ENCODE results near the gene S1PR4.
"Not testable (repeated sequence)": the region's sequence is repeated elsewhere in the genome, so short reads cannot be mapped to it uniquely, and the experiment has no call there.

Gene S1PR4

DNA sequence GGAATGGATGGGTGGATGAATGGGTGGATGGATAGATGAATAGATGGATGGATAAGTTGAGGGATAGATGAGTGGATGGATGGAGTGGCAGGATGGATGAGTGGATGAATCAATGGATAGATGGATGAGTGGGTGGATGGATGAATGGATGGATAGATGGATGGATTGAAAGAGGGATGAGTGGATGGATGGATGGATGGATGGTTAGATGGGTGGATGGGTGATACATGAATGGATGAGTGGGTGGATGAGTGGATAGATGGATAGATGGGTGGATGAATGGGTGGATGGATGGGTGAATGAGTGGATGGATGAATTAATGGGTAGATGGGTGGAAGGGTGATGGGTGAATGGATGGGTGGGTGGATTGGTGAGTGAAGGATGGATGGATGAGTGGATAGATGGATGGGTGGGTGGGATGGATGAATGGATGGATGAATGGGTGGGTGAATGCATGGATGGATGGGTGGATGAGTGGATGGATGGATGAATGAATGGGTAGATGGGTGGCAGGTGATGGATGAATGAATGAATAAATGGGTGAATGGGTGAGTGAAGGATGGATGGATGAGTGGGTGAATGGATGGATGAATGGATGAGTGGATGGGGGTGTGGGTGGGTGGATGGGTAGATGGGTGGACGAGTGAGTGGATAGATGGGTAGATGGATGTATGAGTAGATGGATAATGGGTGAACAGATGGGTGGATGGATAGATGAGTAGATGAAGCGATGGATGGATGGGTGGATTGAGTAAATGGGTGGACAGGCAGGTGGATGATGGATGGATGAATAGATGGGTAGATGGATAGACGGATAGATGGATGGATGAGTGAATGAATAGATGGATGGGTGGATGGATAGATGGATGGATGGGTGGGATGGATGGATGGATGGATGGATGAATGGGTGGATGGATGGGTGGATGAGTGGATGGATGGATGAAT lies 25.0 kb upstream of the S1PR4 start:
- DNase-seq: no peak

DNA sequence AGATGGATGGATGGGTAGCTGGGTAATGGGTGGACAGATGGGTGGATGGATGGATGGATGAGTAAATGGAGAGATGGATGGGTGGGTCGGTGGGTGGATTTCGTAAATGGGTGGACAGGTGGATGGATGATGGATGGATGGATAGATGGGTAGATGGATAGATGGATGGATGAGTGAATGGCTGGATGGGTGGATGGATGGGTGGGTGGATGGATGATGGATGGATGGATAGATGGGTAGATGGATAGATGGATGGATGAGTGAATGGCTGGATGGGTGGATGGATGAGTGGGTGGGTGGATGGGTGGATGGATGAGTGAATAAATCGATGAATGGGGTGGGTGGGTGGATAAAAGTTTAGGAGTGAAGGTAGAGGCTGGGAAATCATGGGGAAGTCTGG lies 24.1 kb upstream of the S1PR4 start:
- not testable (repeated sequence) for DNase-seq

DNA sequence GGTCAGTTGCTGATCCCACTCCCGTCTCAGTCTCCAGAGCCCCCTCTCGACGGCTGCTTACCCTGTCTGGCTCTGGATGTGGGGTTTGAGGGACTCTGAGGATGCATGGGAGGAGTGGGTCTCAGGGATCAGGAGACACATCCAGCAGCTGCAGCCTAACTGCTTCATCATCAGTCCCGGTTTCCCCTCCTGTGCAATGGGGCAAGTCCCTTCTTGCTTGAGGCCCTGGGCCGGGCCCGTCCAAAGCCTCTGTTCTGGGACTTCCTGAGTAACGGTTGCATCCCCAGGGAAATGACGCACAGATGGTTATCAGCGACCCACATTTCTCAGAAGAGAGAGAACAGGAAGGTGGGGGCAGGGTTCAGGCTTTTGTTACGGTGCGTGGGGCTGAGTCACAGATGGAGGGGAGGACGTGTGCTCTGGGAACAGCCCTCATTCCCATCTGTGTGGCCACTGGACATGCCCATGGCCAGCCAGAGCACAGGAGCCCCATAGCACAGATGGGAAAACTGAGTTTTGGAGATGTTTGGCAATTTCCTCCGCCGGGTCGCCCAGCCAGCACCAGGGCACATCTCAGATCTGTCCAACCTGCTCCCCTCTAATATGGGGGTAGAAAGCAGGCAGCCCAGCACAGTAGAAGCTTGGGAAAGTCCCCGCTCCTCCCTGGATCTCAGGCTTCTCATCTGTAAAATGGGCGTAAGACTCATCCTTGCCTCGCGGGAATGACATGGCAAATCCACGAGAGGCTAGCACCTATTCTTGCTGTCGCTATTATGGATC lies 23.4 kb upstream of the S1PR4 start:
- DNase-seq: no peak

DNA sequence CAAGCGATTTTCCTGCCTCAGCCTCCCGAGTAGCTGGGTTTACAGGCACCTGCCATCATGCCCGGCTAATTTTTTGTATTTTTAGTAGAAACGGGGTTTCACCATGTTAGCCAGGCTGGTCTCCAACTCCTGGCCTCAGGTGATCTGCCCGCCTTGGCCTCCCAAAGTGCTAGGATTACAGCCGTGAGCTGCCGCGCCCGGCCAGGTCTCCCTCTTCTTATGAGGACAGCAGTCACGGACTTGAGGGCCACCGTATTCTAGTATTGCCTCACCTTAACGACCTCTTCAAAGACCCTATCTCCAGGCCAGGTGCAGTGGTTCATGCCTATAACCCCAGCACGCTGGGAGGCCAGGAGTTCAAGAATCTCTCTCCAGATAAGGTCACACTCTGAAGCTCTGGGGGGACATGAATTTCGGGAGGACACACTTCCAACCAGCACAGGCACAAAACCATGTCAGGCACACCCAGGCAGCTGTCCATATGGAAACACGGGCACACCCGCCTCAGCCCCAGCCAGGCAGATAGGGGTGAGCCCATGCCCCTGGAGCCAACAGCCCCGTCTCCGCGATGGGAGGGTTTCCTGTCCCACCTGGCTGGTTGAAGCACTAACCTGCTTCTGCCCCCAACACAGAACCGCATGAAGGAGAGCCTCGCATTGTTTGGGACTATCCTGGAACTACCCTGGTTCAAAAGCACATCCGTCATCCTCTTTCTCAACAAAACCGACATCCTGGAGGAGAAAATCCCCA lies 21.3 kb upstream of the S1PR4 start:
- DNase-seq: no peak

DNA sequence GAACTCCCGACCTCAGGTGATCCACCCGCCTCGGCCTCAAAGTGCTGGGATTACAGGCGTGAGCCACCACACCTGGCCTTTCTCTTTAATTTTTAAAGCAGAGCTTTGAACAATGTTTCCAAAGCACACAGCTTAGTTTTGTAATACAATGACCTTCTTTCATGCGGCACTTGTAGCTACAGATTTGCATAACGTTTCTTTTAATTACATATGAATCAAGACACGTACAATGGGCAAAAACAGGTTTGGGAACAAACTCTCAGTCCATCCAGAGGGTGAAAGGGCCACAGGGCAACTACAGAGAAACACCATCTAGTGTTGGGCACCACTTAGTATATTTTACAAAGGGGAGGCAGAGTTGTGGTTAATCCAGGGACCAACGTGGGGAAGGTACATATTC lies 19.0 kb upstream of the S1PR4 start:
- no peak for DNase-seq

DNA sequence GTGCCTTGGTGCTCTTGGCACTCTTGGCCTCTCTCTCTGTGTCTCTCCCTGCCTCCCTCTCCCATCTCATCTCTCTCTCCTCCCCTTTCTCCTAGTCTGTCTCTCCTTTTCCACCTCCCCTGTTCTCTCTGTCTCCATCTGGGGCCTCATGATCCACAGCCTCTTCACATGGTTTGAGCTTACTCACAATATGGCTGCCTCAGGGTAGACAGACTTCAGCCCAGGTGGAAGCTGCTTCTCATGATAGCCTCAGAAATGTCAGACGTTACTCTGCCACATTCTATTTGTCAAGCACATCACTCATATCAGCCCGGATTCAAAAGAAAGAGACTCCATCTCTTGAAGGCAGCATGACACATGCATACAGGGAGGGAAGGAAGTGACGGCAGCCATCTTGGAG lies 18.4 kb upstream of the S1PR4 start:
- no peak for DNase-seq

DNA sequence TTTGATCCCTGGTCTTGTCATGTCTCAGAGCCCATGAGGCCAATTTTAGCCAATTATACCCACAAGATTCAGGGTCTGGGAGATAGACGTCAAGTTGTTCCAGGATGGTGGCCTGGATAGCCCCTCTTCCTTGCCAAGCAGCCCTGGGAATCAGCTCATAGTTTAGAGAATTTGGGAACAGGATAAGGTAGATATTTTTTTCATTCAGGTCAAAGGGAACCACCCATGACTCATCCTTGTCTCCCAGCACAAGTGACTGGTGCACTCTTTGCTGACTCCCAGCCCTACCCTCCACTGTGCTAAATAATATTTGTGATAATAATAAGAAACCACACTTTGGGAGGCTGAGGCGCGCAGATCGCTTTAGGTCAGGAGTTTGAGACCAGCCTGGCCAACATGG lies 17.1 kb upstream of the S1PR4 start:
- DNase-seq: no peak

DNA sequence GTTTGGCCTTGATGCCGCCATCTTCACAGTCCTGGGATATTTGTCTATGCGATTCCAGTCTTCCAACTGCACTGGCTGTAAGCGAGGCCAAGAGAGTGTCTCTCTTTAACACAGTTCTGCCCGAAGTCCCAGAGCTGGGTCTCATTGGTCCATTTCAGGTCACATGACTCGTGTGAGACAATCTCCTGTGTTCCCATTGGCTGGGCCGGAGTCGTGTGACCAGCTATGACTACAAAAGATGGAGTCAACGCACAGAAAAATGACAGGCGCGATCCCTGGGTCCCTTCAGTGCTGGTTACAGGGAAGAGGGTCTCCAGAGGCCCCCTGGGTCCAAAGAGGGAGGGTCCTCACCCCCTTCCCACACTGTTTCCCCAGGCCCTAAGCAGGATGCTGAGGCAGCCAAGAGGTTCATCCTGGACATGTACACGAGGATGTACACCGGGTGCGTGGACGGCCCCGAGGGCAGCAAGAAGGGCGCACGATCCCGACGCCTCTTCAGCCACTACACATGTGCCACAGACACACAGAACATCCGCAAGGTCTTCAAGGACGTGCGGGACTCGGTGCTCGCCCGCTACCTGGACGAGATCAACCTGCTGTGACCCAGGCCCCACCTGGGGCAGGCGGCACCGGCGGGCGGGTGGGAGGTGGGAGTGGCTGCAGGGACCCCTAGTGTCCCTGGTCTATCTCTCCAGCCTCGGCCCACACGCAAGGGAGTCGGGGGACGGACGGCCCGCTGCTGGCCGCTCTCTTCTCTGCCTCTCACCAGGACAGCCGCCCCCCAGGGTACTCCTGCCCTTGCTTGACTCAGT lies 15.9 kb upstream of the S1PR4 start:
- DNase-seq: no peak

DNA sequence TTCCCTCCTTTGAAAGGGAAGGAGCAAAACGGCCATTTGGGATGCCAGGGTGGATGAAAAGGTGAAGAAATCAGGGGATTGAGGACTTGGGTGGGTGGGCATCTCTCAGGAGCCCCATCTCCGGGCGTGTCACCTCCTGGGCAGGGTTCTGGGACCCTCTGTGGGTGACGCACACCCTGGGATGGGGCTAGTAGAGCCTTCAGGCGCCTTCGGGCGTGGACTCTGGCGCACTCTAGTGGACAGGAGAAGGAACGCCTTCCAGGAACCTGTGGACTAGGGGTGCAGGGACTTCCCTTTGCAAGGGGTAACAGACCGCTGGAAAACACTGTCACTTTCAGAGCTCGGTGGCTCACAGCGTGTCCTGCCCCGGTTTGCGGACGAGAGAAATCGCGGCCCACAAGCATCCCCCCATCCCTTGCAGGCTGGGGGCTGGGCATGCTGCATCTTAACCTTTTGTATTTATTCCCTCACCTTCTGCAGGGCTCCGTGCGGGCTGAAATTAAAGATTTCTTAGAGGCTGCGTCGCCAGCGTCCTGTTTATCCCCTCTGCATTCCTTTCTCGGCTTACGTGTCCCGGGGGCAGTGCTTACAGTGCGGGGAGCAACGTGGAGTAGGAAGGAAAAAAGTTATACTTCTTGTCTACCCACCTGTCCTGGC lies 15.2 kb upstream of the S1PR4 start:
- peak; percentile 15 for DNase-seq

DNA sequence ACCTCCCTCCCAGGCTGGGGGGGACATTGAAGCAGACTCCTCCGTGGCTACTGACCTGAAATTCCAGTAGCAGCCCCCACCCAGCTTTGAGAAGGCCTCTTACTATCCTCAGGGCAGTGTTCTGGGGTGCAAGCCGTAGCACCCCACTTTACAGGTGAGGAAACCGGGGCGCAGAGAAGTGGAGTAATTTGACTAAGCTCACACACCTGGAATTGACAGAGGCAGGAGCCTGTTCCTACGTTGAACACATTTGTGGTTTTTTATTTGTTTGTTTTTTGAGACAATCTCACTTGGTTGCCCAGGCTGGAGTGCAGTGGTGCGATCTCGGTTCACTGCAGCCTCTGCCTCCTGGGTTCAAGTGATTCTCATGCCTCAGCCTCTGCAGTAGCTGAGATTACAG lies 14.6 kb upstream of the S1PR4 start:
- no peak for DNase-seq

DNA sequence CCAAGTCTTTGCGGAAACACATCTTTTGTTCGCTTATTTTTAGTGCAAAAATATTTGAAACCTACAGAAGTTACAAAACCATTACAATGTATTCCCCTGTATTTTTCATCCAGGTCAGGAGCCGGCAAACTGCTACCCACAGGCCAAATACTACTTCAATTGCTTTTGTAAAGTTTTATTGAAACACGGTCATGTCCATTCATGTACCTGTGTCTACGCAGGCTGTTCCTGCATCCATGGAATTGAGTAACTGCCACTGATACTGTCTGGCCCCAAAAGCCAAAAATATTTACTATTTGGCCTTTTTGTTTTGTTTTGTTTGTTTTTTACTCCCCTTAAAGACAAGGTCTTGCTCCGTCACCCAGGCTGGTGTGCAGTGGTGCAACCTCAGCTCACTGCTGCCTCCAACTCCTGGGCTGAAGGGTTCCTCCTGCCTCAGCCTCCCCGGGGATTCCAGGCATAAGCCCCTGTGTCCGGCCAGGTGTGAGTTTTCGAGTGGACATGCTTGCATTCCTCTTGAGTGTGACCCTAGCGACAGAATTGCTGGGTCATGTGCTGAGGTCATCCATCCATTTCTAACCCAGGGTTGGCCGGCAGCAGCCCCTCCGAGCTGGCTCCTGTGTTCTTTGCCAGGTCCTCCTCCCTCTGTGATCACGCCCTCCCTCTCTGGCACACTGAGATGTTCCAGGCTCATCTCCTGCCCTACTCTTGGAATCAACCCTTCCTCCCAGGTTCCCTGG lies 10.9 kb upstream of the S1PR4 start:
- no peak for DNase-seq

DNA sequence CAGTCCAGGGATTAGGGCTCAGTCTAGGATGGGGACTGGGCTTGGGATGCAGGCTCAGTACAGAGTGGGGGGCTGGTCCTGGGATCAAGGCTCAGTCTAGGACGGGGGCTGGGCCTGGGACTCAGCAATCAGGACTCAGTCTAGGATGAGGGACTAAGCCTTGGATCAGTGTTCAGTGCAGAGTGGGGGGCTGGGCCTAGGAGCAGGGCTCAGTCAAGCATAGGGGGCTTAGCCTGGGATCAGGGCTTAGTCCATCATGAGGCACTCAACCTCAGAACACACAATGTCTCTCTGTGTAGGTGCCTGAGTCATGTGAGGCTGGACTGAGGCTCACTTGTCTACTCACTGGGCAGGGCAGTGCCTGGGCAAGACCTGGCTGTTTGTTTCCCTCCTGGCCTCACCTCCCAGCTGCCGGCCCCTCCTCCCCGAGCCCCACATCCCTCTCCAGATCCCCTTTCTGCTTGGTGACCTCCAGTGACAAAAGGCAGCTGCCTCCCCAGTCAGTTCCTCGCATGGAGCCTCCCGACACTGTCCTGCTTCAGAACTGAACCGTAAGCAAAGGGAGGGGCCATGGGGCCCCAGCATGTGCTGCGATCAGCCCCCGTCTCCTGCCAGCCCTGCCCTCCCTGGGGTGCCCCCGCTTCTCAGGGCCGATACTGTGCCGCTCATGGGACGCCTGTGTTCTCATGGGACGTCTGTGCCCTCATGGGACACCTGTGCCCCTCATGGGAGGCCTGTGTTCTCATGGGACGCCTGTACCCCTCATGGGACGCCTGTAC lies 6.5 kb upstream of the S1PR4 start:
- no peak for DNase-seq

DNA sequence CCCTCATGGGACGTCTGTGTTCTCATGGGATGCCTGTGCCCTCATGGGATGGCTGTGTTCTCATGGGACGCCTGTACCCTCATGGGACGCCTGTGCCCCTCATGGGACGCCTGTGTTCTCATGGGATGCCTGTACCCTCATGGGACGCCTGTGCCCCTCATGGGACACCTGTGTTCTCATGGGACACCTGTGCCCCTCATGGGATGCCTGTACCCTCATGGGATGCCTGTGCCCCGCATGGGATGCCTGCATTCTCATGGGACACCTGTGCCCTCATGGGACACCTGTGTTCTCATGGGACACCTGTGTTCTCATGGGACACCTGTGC lies 5.9 kb upstream of the S1PR4 start:
- not testable (repeated sequence) for DNase-seq

DNA sequence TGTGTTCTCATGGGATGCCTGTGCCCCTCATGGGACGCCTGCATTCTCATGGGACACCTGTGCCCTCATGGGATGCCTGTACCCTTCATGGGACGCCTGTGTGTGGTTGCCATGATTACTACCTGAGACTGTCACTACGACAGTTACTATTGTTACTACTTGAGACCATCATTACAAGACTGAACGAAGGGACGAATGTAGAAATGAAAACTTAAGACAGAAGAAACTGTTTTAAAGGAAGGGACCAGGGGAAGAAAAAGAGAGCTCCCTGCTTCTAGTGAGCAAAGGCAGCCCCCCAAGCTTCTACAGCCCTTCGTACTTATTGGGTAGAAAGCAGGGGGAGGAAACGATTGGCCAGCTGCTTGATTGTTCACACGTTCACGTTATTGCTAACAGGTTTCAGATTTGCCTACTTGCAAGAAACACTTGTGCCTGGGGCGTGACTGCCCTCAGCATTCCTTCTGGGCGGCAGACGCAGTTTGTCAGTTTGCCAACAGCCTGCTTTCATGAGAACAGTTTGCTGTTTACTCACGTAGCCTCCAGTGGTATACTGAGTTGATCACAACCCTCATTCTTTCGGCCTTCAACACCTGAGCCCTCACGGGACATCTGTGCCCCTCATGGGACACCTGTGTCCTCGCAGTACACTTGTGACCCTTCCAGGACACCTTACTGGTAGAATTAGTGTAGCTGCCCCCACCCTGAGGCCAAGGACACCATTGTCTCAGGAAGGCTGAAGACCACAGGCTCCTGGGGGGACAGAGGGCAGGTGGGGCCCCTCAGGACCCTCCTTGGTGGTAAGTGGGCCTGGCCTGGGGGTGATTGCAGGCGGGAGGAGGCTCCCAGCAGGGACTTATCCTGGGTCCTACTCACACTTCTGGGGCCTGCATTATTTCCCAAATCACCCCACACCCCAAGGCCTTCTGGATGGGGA lies 2.5 kb upstream of the S1PR4 start:
- DNase-seq: no peak

DNA sequence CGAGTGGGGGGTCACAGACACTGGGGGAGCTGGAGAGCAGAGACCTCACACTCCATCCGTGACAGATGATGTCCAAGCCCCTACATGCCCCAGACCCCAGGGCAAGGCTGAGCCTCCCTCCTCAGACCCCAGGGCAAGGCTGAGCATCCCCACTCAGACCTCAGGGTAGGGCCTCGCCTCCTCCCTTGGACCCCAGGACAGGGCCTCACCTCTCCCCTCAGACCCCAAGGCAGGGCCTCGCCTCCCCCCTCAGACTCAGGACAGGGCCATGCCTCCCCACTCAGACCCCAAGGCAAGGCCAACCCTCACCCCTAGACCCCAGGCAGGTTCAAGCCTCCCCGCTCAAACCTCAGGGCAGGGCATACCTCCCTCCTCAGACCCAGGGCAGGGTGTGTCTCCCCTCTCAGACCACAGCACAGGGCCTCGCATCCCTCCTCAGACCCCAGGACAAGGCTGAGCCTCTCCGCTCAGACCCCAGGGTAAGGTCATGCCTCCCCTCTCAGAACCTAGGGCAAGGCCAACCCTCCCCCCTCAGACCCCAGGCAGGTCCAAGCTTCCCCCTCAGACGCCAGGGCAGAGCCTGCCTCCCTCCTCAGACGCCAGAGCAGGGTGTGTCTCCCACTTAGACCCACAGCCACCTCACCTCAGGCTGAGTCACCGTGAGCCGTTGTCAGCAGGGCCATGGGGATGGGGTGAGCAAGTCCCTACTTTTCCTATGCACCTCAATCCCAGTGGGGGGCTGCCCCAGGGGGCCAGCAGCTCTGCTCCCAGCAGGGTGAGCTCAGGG lies 1.7 kb upstream of the S1PR4 start:
- DNase-seq: no peak

DNA sequence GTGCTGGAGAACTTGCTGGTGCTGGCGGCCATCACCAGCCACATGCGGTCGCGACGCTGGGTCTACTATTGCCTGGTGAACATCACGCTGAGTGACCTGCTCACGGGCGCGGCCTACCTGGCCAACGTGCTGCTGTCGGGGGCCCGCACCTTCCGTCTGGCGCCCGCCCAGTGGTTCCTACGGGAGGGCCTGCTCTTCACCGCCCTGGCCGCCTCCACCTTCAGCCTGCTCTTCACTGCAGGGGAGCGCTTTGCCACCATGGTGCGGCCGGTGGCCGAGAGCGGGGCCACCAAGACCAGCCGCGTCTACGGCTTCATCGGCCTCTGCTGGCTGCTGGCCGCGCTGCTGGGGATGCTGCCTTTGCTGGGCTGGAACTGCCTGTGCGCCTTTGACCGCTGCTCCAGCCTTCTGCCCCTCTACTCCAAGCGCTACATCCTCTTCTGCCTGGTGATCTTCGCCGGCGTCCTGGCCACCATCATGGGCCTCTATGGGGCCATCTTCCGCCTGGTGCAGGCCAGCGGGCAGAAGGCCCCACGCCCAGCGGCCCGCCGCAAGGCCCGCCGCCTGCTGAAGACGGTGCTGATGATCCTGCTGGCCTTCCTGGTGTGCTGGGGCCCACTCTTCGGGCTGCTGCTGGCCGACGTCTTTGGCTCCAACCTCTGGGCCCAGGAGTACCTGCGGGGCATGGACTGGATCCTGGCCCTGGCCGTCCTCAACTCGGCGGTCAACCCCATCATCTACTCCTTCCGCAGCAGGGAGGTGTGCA lies 587 bp downstream of the S1PR4 start:
- DNase-seq: no peak

DNA sequence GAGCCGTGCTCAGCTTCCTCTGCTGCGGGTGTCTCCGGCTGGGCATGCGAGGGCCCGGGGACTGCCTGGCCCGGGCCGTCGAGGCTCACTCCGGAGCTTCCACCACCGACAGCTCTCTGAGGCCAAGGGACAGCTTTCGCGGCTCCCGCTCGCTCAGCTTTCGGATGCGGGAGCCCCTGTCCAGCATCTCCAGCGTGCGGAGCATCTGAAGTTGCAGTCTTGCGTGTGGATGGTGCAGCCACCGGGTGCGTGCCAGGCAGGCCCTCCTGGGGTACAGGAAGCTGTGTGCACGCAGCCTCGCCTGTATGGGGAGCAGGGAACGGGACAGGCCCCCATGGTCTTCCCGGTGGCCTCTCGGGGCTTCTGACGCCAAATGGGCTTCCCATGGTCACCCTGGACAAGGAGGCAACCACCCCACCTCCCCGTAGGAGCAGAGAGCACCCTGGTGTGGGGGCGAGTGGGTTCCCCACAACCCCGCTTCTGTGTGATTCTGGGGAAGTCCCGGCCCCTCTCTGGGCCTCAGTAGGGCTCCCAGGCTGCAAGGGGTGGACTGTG lies 1.2 kb downstream of the S1PR4 start:
- no peak for DNase-seq

Measured in NCI-H748 treated with DMSO at 0.1 percent for 48 hours (cell line).